HCT116 (cell line): ENCODE results near the gene DCBLD2. TPM values are rescaled to one million over a fixed set of nuclear protein-coding genes. Genes with fewer than 3 reads are reported as not detected.

ENCODE experiments used
- ATAC-seq: fragments of 200-7000 bp; cut with Tn5 transposase; 2 replicates; pipeline ENCODE4 v1.9.1; 2020; ENCODE audit warnings: mild to moderate bottlenecking, moderate library complexity
- BruUV-seq: library from RNA; stranded (reverse); fragments of 400-500 nt; replicated peaks from 2 replicates; lab custom pipeline; 2021; lab: Mats Ljungman, UMichigan
- CTCF ChIA-PET: fragments of 300-600 bp; sonication (Branson Sonifier 250); formaldehyde crosslinking; loops from one replicate; lab custom pipeline; 2021; ENCODE audit warnings: antibody characterized with exemption; lab: Charles Lee
- POLR2A ChIA-PET: fragments of 300-600, 350-600 bp; sonication (Branson Sonifier 250); formaldehyde crosslinking; loops from one replicate; lab custom pipeline; 2021; ENCODE audit warnings: antibody characterized with exemption; lab: Charles Lee
- RAD21 ChIA-PET, 2 experiments: fragments of 300-600 bp; sonication (Branson Sonifier 250); formaldehyde crosslinking; loops; one replicate each; lab custom pipeline; 2023; ENCODE audit warnings: low total read pairs in 2 of 2; ENCODE audit not compliant: uncharacterized antibody in 2 of 2, unreplicated experiment in 2 of 2, low non-redundant PET in 1 of 2; lab: Charles Lee
- DNase-seq: peaks from one replicate; pipeline ENCODE4 v3.0.0-alpha.2; 2010; ENCODE audit warnings: low read depth, low spot score
- H2AFZ ChIP-seq: fragments of 200-600 bp; shearing (Covaris generic), sonication (generic); 2 replicates; pipeline ENCODE4 v1.6.1; 2017; ENCODE audit warnings: low read depth, mixed run types, mixed read lengths, antibody characterized with exemption, low read length; ENCODE audit not compliant: poor library complexity, severe bottlenecking
- H3K27ac ChIP-seq: 2 replicates; pipeline ENCODE4 v1.5.1; 2012; ENCODE audit warnings: low read depth, low read length
- H3K27me3 ChIP-seq: fragments of 200-600 bp; sonication (generic); 2 replicates; pipeline ENCODE4 v1.6.1; 2016; ENCODE audit warnings: mixed run types, low read length, mixed read lengths; ENCODE audit not compliant: insufficient read depth
- H3K36me3 ChIP-seq, 2 experiments: fragments of 200-500 bp in 1 of 2; fragments of 200-600 bp in 1 of 2; sonication (Bioruptor generic) in 1 of 2; sonication (generic) in 1 of 2; 2 replicates each; pipeline versions ENCODE4 v1.5.1 to v1.6.1; 2014 to 2016; ENCODE audit warnings: low read length in 2 of 2, inconsistent platforms in 1 of 2, mixed read lengths in 1 of 2, mixed run types in 1 of 2; ENCODE audit not compliant: insufficient read depth in 2 of 2, control insufficient read depth in 1 of 2
- H3K4me1 ChIP-seq, 2 experiments: fragments of 200-600 bp in 1 of 2; sonication (generic) in 1 of 2; 2 replicates each; pipeline versions ENCODE4 v1.5.1 to v1.6.1; 2012 to 2017; ENCODE audit warnings: low read length in 2 of 2, inconsistent platforms in 1 of 2, mild to moderate bottlenecking in 1 of 2, mixed read lengths in 1 of 2, mixed run types in 1 of 2, moderate library complexity in 1 of 2; ENCODE audit not compliant: insufficient read depth in 2 of 2, control insufficient read depth in 1 of 2
- H3K4me2 ChIP-seq: fragments of 200-600 bp; sonication (generic); 2 replicates; pipeline ENCODE4 v1.6.1; 2017; ENCODE audit warnings: mixed run types, low read length, mixed read lengths
- H3K4me3 ChIP-seq, 2 experiments: fragments of 200-600 bp in 1 of 2; sonication (generic) in 1 of 2; replicated peaks in 1 of 2; 2 replicates each; pipeline ENCODE4 v1.5.1; 2011 to 2016; ENCODE audit warnings: low read length in 2 of 2, control low read depth in 1 of 2, low read depth in 1 of 2, mild to moderate bottlenecking in 1 of 2, mixed read lengths in 1 of 2, mixed run types in 1 of 2
- H3K79me2 ChIP-seq: fragments of 200-600 bp; sonication (generic); 2 replicates; pipeline ENCODE4 v1.6.1; 2017; ENCODE audit warnings: mild to moderate bottlenecking, mixed run types, low read length, moderate library complexity, mixed read lengths; ENCODE audit not compliant: insufficient read depth
- H3K9ac ChIP-seq: fragments of 200-600 bp; sonication (generic); 2 replicates; pipeline ENCODE4 v1.6.1; 2016; ENCODE audit warnings: low read length, mixed read lengths
- H3K9me2 ChIP-seq: fragments of 200-600 bp; sonication (generic), shearing (Covaris generic); 2 replicates; pipeline ENCODE4 v1.6.1; 2017; ENCODE audit warnings: mixed run types, mild to moderate bottlenecking, moderate library complexity; ENCODE audit not compliant: insufficient read depth
- H3K9me3 ChIP-seq, 2 experiments: fragments of 200-500 bp in 1 of 2; fragments of 200-600 bp in 1 of 2; sonication (Bioruptor generic) in 1 of 2; sonication (generic) in 1 of 2; 2 replicates each; pipeline ENCODE4 v1.6.1; 2014 to 2017; ENCODE audit warnings: low read length in 2 of 2, mixed read lengths in 2 of 2, inconsistent platforms in 1 of 2, low read depth in 1 of 2, mild to moderate bottlenecking in 1 of 2, mixed run types in 1 of 2, moderate library complexity in 1 of 2; ENCODE audit not compliant: control insufficient read depth in 1 of 2, insufficient read depth in 1 of 2
- H4K20me1 ChIP-seq: fragments of 200-600 bp; sonication (generic), shearing (Covaris generic); 2 replicates; pipeline ENCODE4 v1.6.1; 2017; ENCODE audit warnings: mixed run types, mild to moderate bottlenecking, moderate library complexity; ENCODE audit not compliant: insufficient read depth
- CBX3 ChIP-seq: IDR thresholded peaks from 2 replicates; pipeline ENCODE4 v1.6.1; 2012; ENCODE audit warnings: low read depth
- CEBPB ChIP-seq: IDR thresholded peaks from 2 replicates; pipeline ENCODE4 v1.6.1; 2012; ENCODE audit warnings: low read depth
- FOSL1 ChIP-seq: IDR thresholded peaks from 2 replicates; pipeline ENCODE4 v1.6.1; 2012; ENCODE audit warnings: low read depth
- POLR2A ChIP-seq: IDR thresholded peaks from 2 replicates; pipeline ENCODE4 v1.7.0; 2011; ENCODE audit warnings: borderline replicate concordance; ENCODE audit not compliant: insufficient read depth, insufficient read length; ENCODE audit errors: extremely low read depth
- POLR2AphosphoS5 ChIP-seq: IDR thresholded peaks from 2 replicates; pipeline ENCODE4 v1.6.1; 2011; ENCODE audit warnings: mild to moderate bottlenecking, low read depth, low read length, moderate library complexity
- SIN3A ChIP-seq: IDR thresholded peaks from 2 replicates; pipeline ENCODE4 v1.6.1; 2012; ENCODE audit warnings: low read depth
- SP1 ChIP-seq: IDR thresholded peaks from 2 replicates; pipeline ENCODE4 v1.6.1; 2012; ENCODE audit warnings: low read depth
- SRF ChIP-seq: IDR thresholded peaks from 2 replicates; pipeline ENCODE4 v1.6.1; 2012; ENCODE audit warnings: low read depth
- TCF7L2 ChIP-seq: IDR thresholded peaks from 2 replicates; pipeline ENCODE4 v1.7.0; 2011; ENCODE audit warnings: borderline replicate concordance, inconsistent platforms; ENCODE audit not compliant: insufficient read depth, insufficient read length; ENCODE audit errors: extremely low read depth
- intact Hi-C: fragments of 100-400 bp; cut with micrococcal nuclease; formaldehyde crosslinking; loops from 2 replicates; pipeline ENCODE4 v1.10.0; 2022
- total RNA-seq: library from RNA; stranded (reverse); gene quantifications from one replicate; pipeline ENCODE4 v1.2.1, GENCODE V29; 2021; ENCODE audit not compliant: unreplicated experiment
- TF ChIP-seq, protein P1 (sequence below): IDR thresholded peaks from 2 replicates; pipeline ENCODE4 v1.6.1; 2012

DCBLD2 gene
- total RNA-seq, 1 experiment from 2014 or later: 532 TPM

- intact Hi-C loops: loop anchor here (5.0 kb wide), 1 partner anchor 453 kb away; no protein-coding TSS in a partner anchor
- no peak overlapping the region for H3K9ac ChIP-seq
- no peak overlapping the region for H2AFZ ChIP-seq
- no TSS peak for BruUV-seq
- peaks cover 100% of the 10 kb centered on the region for H3K79me2 ChIP-seq
- ChIA-PET POLR2A (interaction anchor here (1.2 kb wide), 1 partner anchor 21 kb away, joined by 3 read pairs; no protein-coding TSS in a partner anchor), CTCF (no interaction called here), RAD21 (no interaction called here)
- ATAC-seq: no peak
- H3K27ac ChIP-seq: peak overlapping the region; percentile 6; the same call in 1 of the 2 replicates
- no peaks in the 10 kb centered on the region for H3K9me3 ChIP-seq
- no peak overlapping the region for H3K4me2 ChIP-seq
- H3K4me1 ChIP-seq: peaks cover 20 to 77% of the 10 kb centered on the region in 2 experiments; a peak in 3 of 4 replicates
- H4K20me1 ChIP-seq: peaks cover 86% of the 10 kb centered on the region
- TF ChIP-seq TCF7L2 (no peak), SRF (no peak), POLR2AphosphoS5 (peak; percentile 9; the same call in 1 of the 2 replicates)
- TF ChIP-seq, protein P1, sequence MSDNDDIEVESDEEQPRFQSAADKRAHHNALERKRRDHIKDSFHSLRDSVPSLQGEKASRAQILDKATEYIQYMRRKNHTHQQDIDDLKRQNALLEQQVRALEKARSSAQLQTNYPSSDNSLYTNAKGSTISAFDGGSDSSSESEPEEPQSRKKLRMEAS: no peak
- H3K36me3 ChIP-seq: peaks cover 16 to 74% of the 10 kb centered on the region in 2 experiments
- no peaks in the 10 kb centered on the region for H3K9me2 ChIP-seq
- DNase-seq: no peak
- H3K4me3 ChIP-seq: no peak overlapping the region
- H3K27me3 ChIP-seq: no peaks in the 10 kb centered on the region
Measured at GRCh38 chr3:98875535-98875934, 26.0 kb downstream of the DCBLD2 start.

- no peaks in the 10 kb centered on the region for H3K9me3 ChIP-seq
- BruUV-seq: no TSS peak
- peaks cover 100% of the 10 kb centered on the region for H3K79me2 ChIP-seq
- no peak overlapping the region for H3K4me3 ChIP-seq
- no peaks in the 10 kb centered on the region for H3K9me2 ChIP-seq
- H3K27me3 ChIP-seq: no peaks in the 10 kb centered on the region
- no peak for ATAC-seq
- H3K27ac ChIP-seq: no peak overlapping the region
- H3K9ac ChIP-seq: no peak overlapping the region
- intact Hi-C loops: loop anchor here (5.0 kb wide), 1 partner anchor 452 kb away; no protein-coding TSS in a partner anchor
- H3K4me1 ChIP-seq: peaks cover 18 to 77% of the 10 kb centered on the region in 2 experiments; a peak in 3 of 4 replicates
- ChIA-PET RAD21 (no interaction called here), CTCF (no interaction called here), POLR2A (no interaction called here)
- peaks cover 85% of the 10 kb centered on the region for H4K20me1 ChIP-seq
- H3K36me3 ChIP-seq: peaks cover 13 to 73% of the 10 kb centered on the region in 2 experiments
- DNase-seq: no peak
- no peak overlapping the region for H2AFZ ChIP-seq
- H3K4me2 ChIP-seq: no peak overlapping the region
- TF ChIP-seq POLR2A: no peak
- no peak for TF ChIP-seq CEBPB
- TF ChIP-seq SIN3A: no peak; the same call in 1 of the 2 replicates
- no peak for TF ChIP-seq TCF7L2
- TF ChIP-seq SRF: no peak
- TF ChIP-seq CBX3: no peak
- 0 out of 2 replicates have a peak, but pooled peaks have one; percentile 3 for TF ChIP-seq FOSL1
- 0 out of 2 replicates have a peak, but pooled peaks have one; percentile 21 for TF ChIP-seq SP1
Measured at GRCh38 chr3:98874602-98875249, 26.8 kb downstream of the DCBLD2 start.
